ENCODE data around the gene ZBTB3. TPM values are rescaled to one million over a fixed set of nuclear protein-coding genes. Genes with fewer than 3 reads are reported as not detected.
A peak's percentile ranks its signal among the peaks of the same experiment; 100 is the strongest.

ZBTB3 gene
- total and polyA plus RNA-seq, 2 of the 13 experiments (the other 11 are each of a cell fraction or from before 2014, with no cell fraction given) = 3.4 to 5.2 TPM

- TF ChIP-seq ZBTB44 (CRISPR knock-in tag; IDR thresholded peaks at IDR 0.05) (peak; percentile 90; the same call in 1 of the 2 replicates), SNAPC5 (CRISPR knock-in tag; IDR thresholded peaks at IDR 0.05; ENCODE audit: borderline replicate concordance) (peak; percentile 95), DPF2 (CRISPR knock-in tag; IDR thresholded peaks at IDR 0.05; ENCODE audit: borderline replicate concordance, low read depth) (no peak), NR2F1 (CRISPR knock-in tag; IDR thresholded peaks at IDR 0.05) (no peak)
Observed at GRCh38 chr11:62787005-62787759, 33.2 kb upstream of the ZBTB3 start, which contains the start of gene TMEM179B (continued).

- WGBS (ENCODE audit: low lambda C conversion rate) = 7% methylated on average over 12 of the region's 51 CpGs
- ATAC-seq = peak; percentile 79
- Histone ChIP-seq H3K9me3 (ENCODE audit: low read length) (no peaks in the 10 kb centered on the region), H3K27me3 (ENCODE audit: control insufficient read depth in 1 of 2, insufficient read depth in 2 of 2, low read length in 2 of 2) (no peaks in the 10 kb centered on the region; a peak in 1 of 5 replicates), H3K27ac (ENCODE audit: extremely low read length, insufficient read depth, low read length) (peak overlapping the region; percentile 79), H3K4me2 (ENCODE audit: low read depth, low read length) (peak overlapping the region; percentile 67), H2AFZ (ENCODE audit: low read length) (no peak overlapping the region), H4K20me1 (ENCODE audit: insufficient read depth, low read length) (no peaks in the 10 kb centered on the region), H3K4me3 (replicated peaks in 1 of 3; ENCODE audit: insufficient read depth in 1 of 3, low read depth in 2 of 3, low read length in 3 of 3) (peak overlapping the region; percentile 65 to 88 (median 81); a peak in 5 of 6 replicates), H3K4me1 (ENCODE audit: insufficient read depth, low read length) (peaks cover 42% of the 10 kb centered on the region), H3K36me3 (replicated peaks in 1 of 2; ENCODE audit: control insufficient read depth in 1 of 2, insufficient read depth in 2 of 2, low read length in 2 of 2) (peaks cover 13 to 27% of the 10 kb centered on the region in 2 experiments), H3K9ac (ENCODE audit: insufficient read depth, low read depth, low read length) (peak overlapping the region; percentile 89), H3K79me2 (ENCODE audit: insufficient read depth, low read length) (peaks cover 26% of the 10 kb centered on the region)
- peak; percentile 64 for FAIRE-seq
- ChIA-PET POLR2A (interaction anchor here (0.6 to 9.1 kb wide), 30 partner anchors 11 to 195 kb away, joined by 3 to 201 read pairs (median 5); partner anchors contain the start of genes B3GAT3, C11orf98, CSKMT and HNRNPUL2), CTCF (ENCODE audit: low intra/inter-chr PET ratio, low total read pairs) (interaction anchor here (2.0 to 2.6 kb wide), 2 partner anchors 54 to 75 kb away, joined by 13 to 25 read pairs; no protein-coding TSS in a partner anchor)
- no TSS peak for BruUV-seq (replicated peaks)
- peak; percentile 82 for DNase-seq (ENCODE audit: low spot score)
- intact Hi-C loops (cut with micrococcal nuclease; ENCODE audit: unreplicated experiment) (loop anchor here (1.0 to 2.0 kb wide), 6 partner anchors 18 to 94 kb away; partner anchors contain the start of genes NXF1, SLC3A2 and TTC9C), in situ Hi-C loops (cut with HindIII; ENCODE audit: extremely low pct_ligation_motif_present, low pct_unique_long_range_greater_than_20kb) (loop anchor here (5.0 kb wide), 2 partner anchors 46 to 91 kb away; partner anchors contain the start of genes STX5 and TEX54)
- peak; percentile 13; the same call in 1 of the 2 replicates for TF ChIP-seq ZNF292 (CRISPR knock-in tag; IDR thresholded peaks at IDR 0.05; ENCODE audit: borderline replicate concordance, low read depth)
- TF ChIP-seq ZBTB8A (CRISPR knock-in tag; IDR thresholded peaks at IDR 0.05; ENCODE audit: borderline replicate concordance, low read depth) = no peak
- 0 out of 2 replicates have a peak, but pooled peaks have one; percentile 36 for TF ChIP-seq MIER2 (CRISPR knock-in tag; IDR thresholded peaks at IDR 0.05)
- peak; percentile 55 for TF ChIP-seq YY1 (IDR thresholded peaks at IDR 0.05; ENCODE audit: insufficient read depth, insufficient replicate concordance, low read depth, low read length)
- peak; percentile 43 for TF ChIP-seq HOXA3 (CRISPR knock-in tag; IDR thresholded peaks at IDR 0.05)
- no peak for TF ChIP-seq ZNF275 (CRISPR knock-in tag; IDR thresholded peaks at IDR 0.05; ENCODE audit: borderline replicate concordance)
- TF ChIP-seq ZNF580 (CRISPR knock-in tag; IDR thresholded peaks at IDR 0.05; ENCODE audit: borderline replicate concordance, low read depth) = 0 out of 2 replicates have a peak, but pooled peaks have one; percentile 38
- TF ChIP-seq HDAC2 (CRISPR knock-in tag; IDR thresholded peaks at IDR 0.05) = peak; percentile 54; the same call in 1 of the 2 replicates
- TF ChIP-seq IRF2 (CRISPR knock-in tag; IDR thresholded peaks at IDR 0.05) = peak; percentile 54; the same call in 1 of the 2 replicates
- no peak for TF ChIP-seq PAF1 (CRISPR knock-in tag; IDR thresholded peaks at IDR 0.05)
- TF ChIP-seq CCAR2 (optimal IDR thresholded peaks at IDR 0.05; ENCODE audit: low read depth, low read length) = no peak
- peak; percentile 12; the same call in 1 of the 2 replicates for TF ChIP-seq YEATS4 (CRISPR knock-in tag; IDR thresholded peaks at IDR 0.05; ENCODE audit: borderline replicate concordance)
Observed at GRCh38 chr11:62786318-62787004, 32.5 kb upstream of the ZBTB3 start.
